Effector memory CD4-positive, alpha-beta T cell (primary cell): ENCODE data around the gene CCN5.
"Not testable (repeated sequence)": the region's sequence is repeated elsewhere in the genome, so short reads cannot be mapped to it uniquely, and the experiment has no call there.

Source experiments
- DNase-seq, 3 donors: peaks; one replicate each; pipeline ENCODE4 v3.0.0-alpha.2; 2020
- H3K27ac ChIP-seq: 2 replicates; pipeline ENCODE4 v1.7.0; 2013; ENCODE audit warnings: mild to moderate bottlenecking, low read length, moderate library complexity; ENCODE audit not compliant: insufficient read depth, poor library complexity, severe bottlenecking
- H3K27me3 ChIP-seq: replicated peaks from 2 replicates; pipeline ENCODE4 v1.7.0; 2013; ENCODE audit warnings: mild to moderate bottlenecking, low read length; ENCODE audit not compliant: insufficient read depth, control insufficient read depth, poor library complexity, severe bottlenecking
- H3K36me3 ChIP-seq: 2 replicates; pipeline ENCODE4 v1.7.0; 2013; ENCODE audit warnings: mild to moderate bottlenecking, low read length, moderate library complexity; ENCODE audit not compliant: control insufficient read depth, insufficient read depth
- H3K4me1 ChIP-seq: 2 replicates; pipeline ENCODE4 v1.7.0; 2013; ENCODE audit warnings: low read length, mild to moderate bottlenecking; ENCODE audit not compliant: control insufficient read depth, insufficient read depth, poor library complexity, severe bottlenecking
- H3K4me3 ChIP-seq: 2 replicates; pipeline ENCODE4 v1.7.0; 2013; ENCODE audit warnings: low read length, low read depth, mild to moderate bottlenecking; ENCODE audit not compliant: insufficient read depth, poor library complexity, severe bottlenecking
- H3K9me3 ChIP-seq: 2 replicates; pipeline ENCODE4 v1.7.0; 2013; ENCODE audit warnings: mild to moderate bottlenecking, low read length, moderate library complexity; ENCODE audit not compliant: control insufficient read depth

The CCN5 gene

DNA sequence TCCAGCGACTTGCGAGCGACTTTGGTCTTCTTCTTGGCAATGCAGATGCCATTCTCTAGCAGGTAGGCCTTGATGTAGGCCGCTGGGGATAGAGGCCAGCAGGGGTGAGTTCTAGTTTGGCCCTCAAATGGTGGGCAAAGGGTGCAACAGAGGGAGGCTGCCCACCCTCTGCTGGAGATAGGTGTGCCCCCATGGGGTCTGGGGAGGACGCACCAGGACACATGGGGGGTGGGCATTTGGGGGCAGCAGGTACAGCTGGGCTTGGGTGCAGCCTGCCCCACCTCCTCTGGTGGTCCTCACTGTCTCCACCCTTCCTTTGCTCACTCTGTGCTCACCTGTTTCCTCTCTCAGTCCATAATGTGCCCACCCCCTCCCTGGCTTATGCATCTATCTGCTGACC lies 41.8 kb downstream of the CCN5 start:
- H3K36me3 ChIP-seq, result no peaks in the 10 kb centered on the region

DNA sequence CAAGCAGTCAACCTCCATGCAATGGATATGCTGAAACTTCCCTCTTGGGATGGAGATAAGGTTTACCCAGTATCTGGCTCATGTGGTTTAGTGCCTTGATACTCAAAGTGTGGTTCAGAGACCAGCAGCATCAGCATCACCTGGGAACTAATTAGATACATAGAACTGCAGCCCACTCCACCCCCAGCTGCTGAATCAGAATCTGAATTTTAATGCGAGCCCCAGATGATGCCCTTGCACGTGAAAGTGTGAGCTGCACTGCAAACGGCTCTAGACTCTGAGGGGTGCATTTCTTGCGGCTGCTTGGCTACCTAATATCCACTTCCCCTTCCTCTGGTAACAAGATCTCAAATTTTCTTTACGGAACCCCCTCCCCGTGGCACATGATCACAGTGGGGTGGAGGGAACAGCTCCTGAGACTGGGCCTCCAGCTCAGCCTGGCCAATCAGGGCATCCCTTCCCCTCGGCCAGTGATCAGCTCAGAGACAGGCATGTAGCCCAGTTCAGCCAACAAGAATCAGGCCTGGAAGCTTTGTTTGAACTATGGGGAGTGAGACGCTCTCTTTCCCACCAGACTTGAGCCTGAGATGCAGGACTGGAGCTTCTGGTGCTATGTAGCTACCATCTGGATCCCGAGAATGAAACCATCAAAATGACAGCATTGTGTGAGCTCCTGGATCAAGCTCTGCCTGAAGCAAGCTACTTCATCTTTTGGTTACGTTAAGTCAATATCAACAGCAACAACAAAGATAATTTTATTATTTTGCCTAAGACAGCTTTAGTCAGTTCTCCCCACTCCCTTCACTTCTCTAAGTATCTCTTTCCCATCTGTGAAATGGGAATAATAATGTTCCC lies 43.3 kb downstream of the CCN5 start:
- Histone ChIP-seq H3K27ac (no peak overlapping the region), H3K4me1 (no peaks in the 10 kb centered on the region), H3K36me3 (no peaks in the 10 kb centered on the region), H3K9me3 (no peaks in the 10 kb centered on the region), H3K27me3 (no peaks in the 10 kb centered on the region), H3K4me3 (no peak overlapping the region)
- DNase-seq, result no peak

More for the DNA sequence above, 41.8 kb downstream of the CCN5 start:
- Histone ChIP-seq H3K27me3 (no peaks in the 10 kb centered on the region), H3K27ac (no peak overlapping the region), H3K4me3 (no peak overlapping the region), H3K9me3 (no peaks in the 10 kb centered on the region), H3K4me1 (no peaks in the 10 kb centered on the region)
- DNase-seq, result no peak

- no peaks in the 10 kb centered on the region for H3K4me1 ChIP-seq
- no peak overlapping the region for H3K4me3 ChIP-seq
- no peak overlapping the region for H3K27ac ChIP-seq
- DNase-seq, result no peak
- H3K36me3 ChIP-seq, result no peaks in the 10 kb centered on the region
- no peaks in the 10 kb centered on the region for H3K9me3 ChIP-seq
- no peaks in the 10 kb centered on the region for H3K27me3 ChIP-seq
These were observed 44.4 kb downstream of the CCN5 start for GRCh38 chr20:44759595-44759994.

DNA sequence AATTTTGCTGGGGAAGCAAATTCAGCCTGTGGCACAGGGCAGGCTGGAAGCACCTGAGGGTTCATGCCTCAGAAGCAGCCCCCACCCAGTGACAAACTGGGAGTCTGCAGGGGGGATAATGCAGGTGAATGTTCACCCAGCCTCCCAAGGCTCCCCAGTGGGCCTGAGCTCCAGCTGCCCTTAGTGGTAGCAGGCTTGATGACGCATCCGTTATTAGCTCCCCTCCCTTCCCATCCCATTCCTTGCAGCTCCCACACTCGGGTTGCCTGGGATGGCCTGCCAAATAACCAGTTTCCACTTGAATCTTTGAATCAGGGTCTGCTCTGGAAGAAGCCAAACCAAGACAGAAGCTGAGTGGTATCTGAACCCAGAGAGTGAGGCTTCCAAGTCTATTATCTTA lies 46.3 kb downstream of the CCN5 start:
- H3K36me3 ChIP-seq, result no peaks in the 10 kb centered on the region
- H3K9me3 ChIP-seq, result no peaks in the 10 kb centered on the region
- H3K4me3 ChIP-seq, result no peak overlapping the region
- no peaks in the 10 kb centered on the region for H3K27me3 ChIP-seq
- no peak overlapping the region for H3K27ac ChIP-seq
- H3K4me1 ChIP-seq, result no peaks in the 10 kb centered on the region
- DNase-seq, result no peak

GRCh38 chr20:44762466-44763140 lies 47.4 kb downstream of the CCN5 start:
- Histone ChIP-seq H3K4me3 (no peak overlapping the region), H3K36me3 (no peaks in the 10 kb centered on the region)
- no peak for DNase-seq

GRCh38 chr20:44763798-44764197 lies 48.6 kb downstream of the CCN5 start:
- not testable (repeated sequence) for H3K4me1 ChIP-seq, DNase-seq, H3K9me3 ChIP-seq, H3K36me3 ChIP-seq, H3K27ac ChIP-seq, H3K4me3 ChIP-seq, H3K27me3 ChIP-seq

More at GRCh38 chr20:44762466-44763140, 47.4 kb downstream of the CCN5 start:
- Histone ChIP-seq H3K27ac (no peak overlapping the region), H3K9me3 (no peaks in the 10 kb centered on the region), H3K27me3 (no peaks in the 10 kb centered on the region), H3K4me1 (no peaks in the 10 kb centered on the region)

- Histone ChIP-seq H3K4me1 (no peaks in the 10 kb centered on the region), H3K4me3 (no peak overlapping the region), H3K27ac (no peak overlapping the region), H3K27me3 (no peaks in the 10 kb centered on the region), H3K36me3 (no peaks in the 10 kb centered on the region), H3K9me3 (no peaks in the 10 kb centered on the region)
- no peak for DNase-seq
These were observed 49.9 kb downstream of the CCN5 start for GRCh38 chr20:44765091-44765490.

- H3K9me3 ChIP-seq, result no peaks in the 10 kb centered on the region
- H3K4me3 ChIP-seq, result no peak overlapping the region
- H3K36me3 ChIP-seq, result no peaks in the 10 kb centered on the region
- H3K27ac ChIP-seq, result no peak overlapping the region
- no peaks in the 10 kb centered on the region for H3K27me3 ChIP-seq
- H3K4me1 ChIP-seq, result no peaks in the 10 kb centered on the region
- DNase-seq, result no peak
These were observed 50.7 kb downstream of the CCN5 start for GRCh38 chr20:44765701-44766347.

GRCh38 chr20:44768256-44768655 lies 53.1 kb downstream of the CCN5 start:
- Histone ChIP-seq H3K36me3 (no peaks in the 10 kb centered on the region), H3K27me3 (peaks cover 5% of the 10 kb centered on the region), H3K4me3 (no peak overlapping the region), H3K9me3 (no peaks in the 10 kb centered on the region), H3K4me1 (no peaks in the 10 kb centered on the region), H3K27ac (no peak overlapping the region)
- no peak for DNase-seq
